Mesenteric fat pad (tissue), 1 donor: ENCODE measurements around the gene ODAM. TPM values are rescaled to one million over a fixed set of nuclear protein-coding genes. Genes with fewer than 3 reads are reported as not detected.
"Not testable (repeated sequence)": the region's sequence is repeated elsewhere in the genome, so short reads cannot be mapped to it uniquely, and the experiment has no call there.

Experiments used
- DNase-seq: peaks from one replicate; pipeline ENCODE4 v3.0.0-alpha.2; 2020; ENCODE audit warnings: low spot score
- total RNA-seq: library from RNA; stranded (reverse); fragmentation: NEBNext Ultra II Directional; extraction: Animal tissue kit (Norgen Biotek cat#: 25700); gene quantifications from one replicate; pipeline ENCODE4 v1.2.1, GENCODE V29; 2021
- donor health status: DM: yes; HTN: yes; CAD: no.

ODAM gene
- total RNA-seq, 1 donor from 2014 or later, result not detected

- DNase-seq, result not testable (repeated sequence)
Measured at GRCh38 chr4:70221389-70221788, 25.9 kb downstream of the ODAM start.

- not testable (repeated sequence) for DNase-seq
Measured at GRCh38 chr4:70221818-70222217, 26.3 kb downstream of the ODAM start.

- no peak for DNase-seq
Measured at GRCh38 chr4:70225824-70226223, 30.3 kb downstream of the ODAM start, which contains the start of gene FDCSP. Gene FDCSP (plus strand): TSS chr4:70226124. CDS start chr4:70231195, 5,071 bp downstream.

- no peak for DNase-seq
Measured at GRCh38 chr4:70236125-70236524, 40.6 kb downstream of the ODAM start.

GRCh38 chr4:70239131-70239883, 43.8 kb downstream of the ODAM start:
- DNase-seq, result no peak

- no peak for DNase-seq
Measured at GRCh38 chr4:70239884-70240591, 44.5 kb downstream of the ODAM start.

GRCh38 chr4:70242297-70242696, 46.8 kb downstream of the ODAM start, which contains the start of gene CSN3:
Gene CSN3 (plus strand): TSS chr4:70242597. CDS start chr4:70244820, 2,223 bp downstream.
- DNase-seq, result not testable (repeated sequence)

GRCh38 chr4:70243091-70243490, 47.6 kb downstream of the ODAM start:
- DNase-seq, result no peak

- no peak for DNase-seq
Measured at GRCh38 chr4:70251250-70251944, 55.9 kb downstream of the ODAM start.

GRCh38 chr4:70251945-70252277, 56.4 kb downstream of the ODAM start:
- no peak for DNase-seq

Other genes starting within 250 kb of the ODAM start
- gene CSN2, start 230.0 kb upstream of the ODAM start, total RNA-seq, result not detected
- gene STATH, start 199.8 kb upstream of the ODAM start, total RNA-seq, result not detected
- not detected for gene HTN3, start 167.3 kb upstream of the ODAM start, total RNA-seq
- not detected for gene HTN1, start 145.3 kb upstream of the ODAM start, total RNA-seq
- not detected for gene PRR27, start 41.5 kb upstream of the ODAM start, total RNA-seq
- gene FDCSP, start 30.4 kb downstream of the ODAM start, total RNA-seq, result not detected
- not detected for gene CSN3, start 46.9 kb downstream of the ODAM start, total RNA-seq
- gene CABS1, start 139.3 kb downstream of the ODAM start, total RNA-seq, result not detected
- not detected for gene SMR3A, start 165.0 kb downstream of the ODAM start, total RNA-seq
- not detected for gene SMR3B, start 187.4 kb downstream of the ODAM start, total RNA-seq
- not detected for gene OPRPN, start 202.2 kb downstream of the ODAM start, total RNA-seq